T-helper 1 cell treated with Interleukin-12 subunit alpha and Interleukin-12 subunit beta and Interleukin-4 antibody, amounts not matched to agents 30 ng/mL and 1 ng/mL, for 36 hours (primary cell): ENCODE data around the gene CHST5. TPM values are rescaled to one million over a fixed set of nuclear protein-coding genes. Genes with fewer than 3 reads are reported as not detected.
"Not testable (repeated sequence)": the region's sequence is repeated elsewhere in the genome, so short reads cannot be mapped to it uniquely, and the experiment has no call there.

Experiments
- intact Hi-C: fragments of 100-400 bp; cut with micrococcal nuclease; formaldehyde crosslinking; loops from one replicate; pipeline ENCODE4 v1.15.1; 2024
- total RNA-seq: library from RNA; stranded (reverse); gene quantifications from 2 replicates; pipeline ENCODE4 v1.2.3, GENCODE V29; 2022

Gene CHST5
- total RNA-seq, 1 donor from 2014 or later = not detected

DNA sequence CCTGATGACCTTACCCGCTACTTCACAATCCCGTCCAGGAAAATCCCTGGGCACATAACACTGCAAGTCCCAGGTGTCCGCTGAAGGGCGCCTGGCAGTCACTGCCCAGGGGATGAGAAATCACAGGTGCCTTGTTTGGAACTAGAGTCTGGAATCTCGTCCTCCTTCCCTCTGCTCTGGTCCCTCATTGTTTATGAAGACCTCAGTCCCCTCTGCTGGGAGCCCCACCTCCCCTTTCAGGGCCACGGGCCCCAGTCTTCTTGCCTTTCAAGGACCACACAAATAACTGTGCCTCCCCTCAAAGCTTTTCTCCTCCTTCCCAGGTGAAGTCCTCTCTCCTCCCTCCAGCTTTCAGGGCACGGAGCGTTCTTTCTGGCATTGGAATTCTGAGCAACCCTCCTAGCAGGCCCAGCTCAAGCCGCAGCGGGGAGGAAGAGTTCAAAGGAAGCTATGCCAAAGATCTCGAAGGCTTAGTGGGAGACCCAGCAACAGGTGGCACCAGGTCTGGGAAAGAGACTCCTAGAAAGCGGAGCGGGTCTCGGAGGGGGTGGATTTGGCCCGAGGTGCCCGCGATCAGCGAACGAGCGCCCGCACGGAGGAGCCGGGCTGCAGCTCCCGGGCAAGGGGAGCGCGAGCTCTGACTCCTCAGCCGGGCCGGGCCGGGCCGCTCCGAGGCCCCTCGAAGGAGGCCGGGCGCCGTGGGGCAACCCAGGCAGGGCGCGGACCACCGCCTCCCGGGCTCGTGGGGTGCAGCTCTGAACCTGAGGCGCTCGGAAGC is 19.5 kb downstream of the CHST5 start:
- intact Hi-C loops = not testable (repeated sequence)

DNA sequence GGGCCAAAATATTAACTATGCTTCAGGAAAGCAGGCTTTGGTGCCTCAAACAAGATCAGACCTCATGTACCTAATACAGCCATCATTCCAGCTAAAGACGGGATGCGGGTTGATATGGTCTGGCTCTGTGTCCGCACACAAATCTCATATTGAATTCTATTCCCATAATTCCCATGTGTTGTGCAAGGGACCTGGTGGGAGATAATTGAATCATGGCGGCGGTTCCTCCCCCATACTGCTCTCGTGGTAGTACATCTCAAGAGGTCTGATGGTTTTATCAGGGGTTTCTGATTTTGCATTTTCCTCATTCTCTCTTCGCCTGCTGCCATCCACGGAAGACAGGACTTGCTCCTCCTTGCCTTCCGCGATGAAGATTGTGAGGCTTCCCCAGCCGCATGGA is 21.6 kb downstream of the CHST5 start:
- intact Hi-C loops = no loop called here

- intact Hi-C loops = no loop called here
Observed at GRCh38 chr16:75506574-75506973, 29.3 kb downstream of the CHST5 start.

- intact Hi-C loops = no loop called here
Observed at GRCh38 chr16:75506107-75506506, 29.8 kb downstream of the CHST5 start.

- intact Hi-C loops = no loop called here
Observed at GRCh38 chr16:75503801-75504200, 32.1 kb downstream of the CHST5 start.

DNA sequence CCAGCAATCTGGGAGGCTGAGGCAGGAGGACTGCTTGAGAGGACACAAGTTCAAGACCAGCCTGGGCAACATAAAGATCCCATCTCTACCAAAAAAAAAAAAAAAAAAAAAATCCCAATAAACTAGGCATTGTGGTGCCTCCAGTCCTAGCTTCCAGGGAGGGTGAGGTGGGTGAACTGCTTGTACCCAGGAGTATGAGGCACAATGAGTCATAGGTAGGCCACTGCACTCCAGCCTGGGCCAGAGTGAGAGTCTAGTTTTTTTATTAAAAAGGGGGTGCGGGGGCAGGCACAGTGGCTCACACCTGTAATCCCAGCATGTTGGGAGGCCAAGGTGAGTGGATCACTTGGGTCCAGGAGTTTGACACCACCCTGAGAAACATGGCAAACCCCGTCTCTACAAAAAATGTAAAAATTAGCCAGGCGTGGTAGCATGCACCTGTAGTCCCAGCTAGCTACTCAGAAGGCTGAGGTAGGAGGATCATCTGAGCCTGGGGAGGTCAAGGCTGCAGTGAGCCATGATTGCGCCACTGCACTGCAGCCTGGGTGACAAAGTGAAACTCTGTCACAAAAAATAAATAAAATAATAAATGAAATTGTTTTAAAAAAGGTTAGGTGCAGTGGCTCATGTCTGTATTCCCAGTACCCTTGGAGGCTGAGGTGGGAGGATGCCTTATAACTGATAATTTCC is 32.8 kb downstream of the CHST5 start:
- intact Hi-C loops = no loop called here

DNA sequence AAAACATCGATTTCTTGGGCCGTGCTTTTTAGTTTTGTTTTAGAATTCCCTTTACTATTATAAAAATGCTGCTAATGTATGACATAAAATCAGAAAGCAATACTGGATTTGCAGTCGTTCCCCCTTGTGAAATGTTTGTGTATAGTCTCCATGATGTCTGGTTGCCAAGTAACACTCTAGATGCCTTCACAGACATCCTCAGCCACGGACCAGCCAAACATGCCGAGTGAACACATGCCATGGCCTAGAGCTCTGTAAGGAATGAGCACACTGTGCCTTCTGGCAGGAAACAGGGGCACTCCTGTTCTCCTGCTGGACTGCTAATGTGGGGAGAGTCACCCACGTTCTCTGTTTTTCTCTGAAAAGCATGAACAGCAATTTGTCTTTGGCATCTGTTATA is 34.1 kb downstream of the CHST5 start:
- intact Hi-C loops = not testable (repeated sequence)

GRCh38 chr16:75501359-75501758 is 34.5 kb downstream of the CHST5 start:
- intact Hi-C loops = no loop called here

DNA sequence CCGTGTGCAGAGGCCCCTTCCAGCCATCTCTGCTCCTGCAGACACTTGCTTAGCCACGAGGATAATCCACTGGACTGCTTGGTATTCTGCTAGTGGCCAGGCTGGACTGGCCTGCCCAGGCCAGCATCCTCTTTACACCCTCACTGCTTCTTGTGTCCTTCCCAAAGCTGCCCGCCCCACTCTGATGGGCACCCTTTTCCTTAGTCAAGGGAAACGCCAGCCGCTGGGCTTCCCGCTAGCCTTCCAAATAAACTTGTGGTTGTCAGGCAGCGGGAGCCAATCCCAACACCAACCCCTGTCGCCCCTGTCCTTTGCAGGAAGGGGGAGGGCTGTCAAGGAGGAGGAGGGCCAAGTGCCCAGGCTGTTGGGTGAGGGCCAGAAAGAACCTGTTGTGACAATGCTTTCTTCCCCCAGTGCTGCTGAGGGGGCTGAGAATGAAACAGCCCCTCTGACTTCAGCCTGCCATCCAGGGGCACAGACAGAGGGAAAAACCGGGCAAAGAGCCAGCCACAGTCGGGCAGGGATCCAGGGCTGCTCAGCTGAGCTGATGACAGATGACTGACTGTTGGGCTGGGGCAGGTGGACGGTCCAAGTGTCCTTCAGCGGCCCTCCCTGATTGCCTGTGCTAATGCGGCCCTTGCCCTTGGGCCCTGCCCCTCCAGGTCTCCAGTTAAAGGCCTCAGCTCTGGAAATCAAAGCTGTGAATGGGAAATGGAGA is 37.1 kb downstream of the CHST5 start:
- intact Hi-C loops = not testable (repeated sequence)

GRCh38 chr16:75497558-75497957 is 38.4 kb downstream of the CHST5 start:
- intact Hi-C loops = no loop called here

- intact Hi-C loops = no loop called here
Observed at GRCh38 chr16:75495076-75495674, 40.7 kb downstream of the CHST5 start, which contains the start of gene CHST6. CHST6 (minus strand) TSS chr16:75495441; CDS start chr16:75479828, 15,613 bp downstream.

GRCh38 chr16:75494661-75495075 is 41.2 kb downstream of the CHST5 start:
- intact Hi-C loops = no loop called here

GRCh38 chr16:75494184-75494583 is 41.7 kb downstream of the CHST5 start:
- intact Hi-C loops = no loop called here

GRCh38 chr16:75491876-75492275 is 44.0 kb downstream of the CHST5 start:
- intact Hi-C loops = no loop called here

DNA sequence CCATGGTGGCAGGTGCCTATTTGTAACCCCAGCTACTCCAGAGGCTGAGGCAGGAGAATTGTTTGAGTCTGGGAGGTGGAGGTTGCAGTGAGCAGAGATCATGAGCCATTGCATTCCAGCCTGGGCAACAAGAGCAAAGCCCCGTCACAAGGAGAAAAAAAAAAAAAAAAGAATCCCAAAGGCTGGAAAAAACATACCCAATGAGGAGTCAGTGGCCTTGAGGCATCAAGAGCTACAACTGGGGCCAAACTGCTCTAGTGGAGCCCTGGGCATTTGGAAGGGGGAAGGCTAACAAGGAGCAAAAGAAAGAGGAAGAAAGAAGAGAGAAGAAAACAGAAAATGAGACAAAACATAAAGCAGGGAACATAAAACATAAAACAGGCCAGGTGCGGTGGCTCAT is 47.6 kb downstream of the CHST5 start:
- intact Hi-C loops = no loop called here

- intact Hi-C loops = no loop called here
Observed at GRCh38 chr16:75486676-75487313, 49.1 kb downstream of the CHST5 start.

DNA sequence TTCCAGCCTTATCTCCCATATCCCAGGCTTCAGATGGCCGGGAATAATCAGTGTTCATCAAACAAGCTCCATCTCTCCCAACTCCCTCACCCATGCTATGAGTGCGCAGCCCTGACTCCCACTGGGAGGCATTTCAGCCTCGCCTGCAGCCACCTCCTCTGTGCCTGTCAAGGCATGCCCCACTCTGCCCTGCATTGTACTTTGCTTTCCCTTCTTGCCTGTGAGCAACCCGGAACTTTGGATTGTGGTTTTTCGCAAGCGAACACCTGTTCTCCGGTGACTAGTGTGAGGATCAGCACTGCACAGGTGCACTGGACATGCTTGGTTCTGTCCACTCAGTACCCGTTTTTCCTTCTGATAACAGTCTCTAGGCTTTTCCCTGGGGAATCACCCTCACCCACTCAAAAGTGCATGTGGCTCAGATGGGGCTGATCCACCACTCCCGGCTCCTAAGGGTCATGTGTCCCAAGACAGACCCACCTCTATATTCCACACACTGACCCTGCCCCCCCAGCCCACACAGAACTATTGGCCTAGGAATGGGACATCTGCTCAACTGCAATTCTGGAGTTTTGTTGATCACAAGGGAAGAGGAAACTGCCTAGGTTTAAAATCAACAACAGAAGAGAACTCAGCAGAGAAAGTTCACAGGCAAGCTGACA is 49.8 kb downstream of the CHST5 start:
- intact Hi-C loops = no loop called here

- intact Hi-C loops = no loop called here
Observed at GRCh38 chr16:75485230-75486013, 50.5 kb downstream of the CHST5 start.

DNA sequence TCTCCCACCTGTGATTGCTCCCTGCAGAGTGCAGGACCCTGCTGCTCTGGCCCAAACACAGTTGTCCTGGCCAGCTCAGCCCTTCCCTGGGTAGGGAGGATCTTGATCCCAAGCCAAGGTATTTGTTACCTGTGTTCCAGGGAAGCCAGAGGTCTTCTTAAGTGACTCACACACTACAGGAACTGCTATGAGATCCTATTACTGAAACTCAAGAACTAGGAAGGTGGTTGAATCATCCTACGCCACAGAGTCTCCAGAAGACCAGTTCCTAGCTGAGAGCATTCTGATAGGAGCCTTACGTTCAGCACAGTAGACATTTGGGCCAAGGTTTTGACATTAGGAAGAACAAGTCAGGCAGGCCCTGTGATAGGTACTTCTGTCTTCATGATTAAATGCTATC is 52.7 kb downstream of the CHST5 start:
- intact Hi-C loops = no loop called here
